Mesothelial cell of epicardium (in vitro differentiated cells): ENCODE data around the gene HOXD9. TPM values are rescaled to one million over a fixed set of nuclear protein-coding genes. Genes with fewer than 3 reads are reported as not detected.

Experiments
- DNase-seq, 2 experiments: peaks; one replicate each; pipeline ENCODE4 v3.0.0; 2021; ENCODE audit warnings: low spot score in 2 of 2; ENCODE audit not compliant: unreplicated experiment in 2 of 2
- H3K27ac Mint-ChIP-seq: 2 replicates; pipeline ENCODE4 v1.8.0; 2021; ENCODE audit warnings: mixed read lengths
- H3K27me3 Mint-ChIP-seq: 2 replicates; pipeline ENCODE4 v1.8.0; 2021; ENCODE audit warnings: low read depth, mixed read lengths
- H3K36me3 Mint-ChIP-seq: 2 replicates; pipeline ENCODE4 v1.8.0; 2021; ENCODE audit warnings: mixed read lengths
- H3K4me1 Mint-ChIP-seq: 2 replicates; pipeline ENCODE4 v1.8.0; 2021; ENCODE audit warnings: mixed read lengths
- H3K4me3 Mint-ChIP-seq: 2 replicates; pipeline ENCODE4 v1.8.0; 2021; ENCODE audit warnings: mild to moderate bottlenecking, moderate library complexity, mixed read lengths
- H3K9me3 Mint-ChIP-seq: 2 replicates; pipeline ENCODE4 v1.8.0; 2021; ENCODE audit warnings: mixed read lengths
- CTCF ChIP-seq: fragments of 200-600 bp; sonication (generic); IDR thresholded peaks from one replicate; pipeline ENCODE4 v1.5.0; 2021; ENCODE audit warnings: antibody characterized with exemption; ENCODE audit not compliant: unreplicated experiment
- total RNA-seq: library from RNA; stranded (reverse); gene quantifications from 3 replicates; pipeline ENCODE4 v1.2.1, GENCODE V29; 2021

Gene HOXD9
- total RNA-seq, 1 donor from 2014 or later = 1.1 TPM

- TF ChIP-seq CTCF = no peak
- Mint-ChIP-seq H3K27me3 (peaks cover 99% of the 10 kb centered on the region), H3K4me1 (peaks cover 1% of the 10 kb centered on the region), H3K36me3 (peaks cover 3% of the 10 kb centered on the region), H3K27ac (no peak within 1 kb of the TSS), H3K4me3 (peak within 1 kb of the TSS; percentile 28), H3K9me3 (peaks cover 4% of the 10 kb centered on the region)
- DNase-seq = no peak
Observed at GRCh38 chr2:176115883-176116813, 6.4 kb upstream of the HOXD9 start, which contains the start of gene HOXD10. Gene HOXD10 (plus strand): TSS chr2:176116778. CDS start chr2:176116834, 56 bp downstream.

- Mint-ChIP-seq H3K27me3 (peaks cover 98% of the 10 kb centered on the region), H3K36me3 (peaks cover 3% of the 10 kb centered on the region), H3K27ac (no peak overlapping the region), H3K4me1 (peaks cover 1% of the 10 kb centered on the region), H3K4me3 (no peak overlapping the region), H3K9me3 (peaks cover 4% of the 10 kb centered on the region)
- DNase-seq = no peak
- no peak for TF ChIP-seq CTCF
Observed at GRCh38 chr2:176117162-176117822, 5.2 kb upstream of the HOXD9 start.

GRCh38 chr2:176117823-176118371 is 4.6 kb upstream of the HOXD9 start:
- peaks cover 3% of the 10 kb centered on the region for H3K36me3 Mint-ChIP-seq
- no peak for TF ChIP-seq CTCF
- peaks cover 98% of the 10 kb centered on the region for H3K27me3 Mint-ChIP-seq
- no peak for DNase-seq
- no peak overlapping the region for H3K27ac Mint-ChIP-seq
- H3K4me1 Mint-ChIP-seq = peaks cover 3% of the 10 kb centered on the region
- peaks cover 4% of the 10 kb centered on the region for H3K9me3 Mint-ChIP-seq
- no peak overlapping the region for H3K4me3 Mint-ChIP-seq

- H3K4me1 Mint-ChIP-seq = peaks cover 7% of the 10 kb centered on the region
- no peak overlapping the region for H3K4me3 Mint-ChIP-seq
- no peak for DNase-seq
- H3K27ac Mint-ChIP-seq = no peak overlapping the region
- H3K36me3 Mint-ChIP-seq = peaks cover 3% of the 10 kb centered on the region
- peaks cover 97% of the 10 kb centered on the region for H3K27me3 Mint-ChIP-seq
- peaks cover 4% of the 10 kb centered on the region for H3K9me3 Mint-ChIP-seq
- TF ChIP-seq CTCF = peak; percentile 64
Observed at GRCh38 chr2:176118601-176119339, 3.7 kb upstream of the HOXD9 start.
